ENCODE measurements around the gene TBC1D1.

TBC1D1 gene

DNA sequence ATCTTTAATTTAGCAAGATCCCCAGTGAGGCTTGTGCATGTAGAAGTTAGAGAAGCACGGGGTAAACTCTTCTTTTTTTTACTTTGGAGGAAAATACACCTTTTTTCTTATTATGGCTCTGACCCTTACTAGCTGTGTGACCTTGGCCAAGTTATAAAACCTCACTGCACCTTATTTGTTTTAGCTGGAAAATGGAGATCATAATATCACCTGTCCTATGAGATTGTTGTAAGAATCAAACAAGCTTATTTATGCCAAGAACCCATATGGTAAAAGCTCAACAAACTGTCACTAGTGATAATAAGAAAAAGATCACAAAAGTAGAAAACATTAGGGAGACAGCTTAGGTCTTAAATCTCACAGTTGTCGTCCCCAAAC, 196.0 kb downstream of the TBC1D1 start:
- H3K4me3 ChIP-seq (ENCODE audit: low read depth, low read length), result no peak overlapping the region
- no peak for DNase-seq (ENCODE audit: low read depth)
- TF ChIP-seq CTCF (IDR thresholded peaks at IDR 0.05; ENCODE audit: control insufficient read depth, extremely low read depth, insufficient read depth), result no peak

GRCh38 chr4:38088321-38088720, 197.4 kb downstream of the TBC1D1 start:
- no peak for DNase-seq (ENCODE audit: low read depth)
- TF ChIP-seq CTCF (IDR thresholded peaks at IDR 0.05; ENCODE audit: control insufficient read depth, extremely low read depth, insufficient read depth), result no peak
- no peak overlapping the region for H3K4me3 ChIP-seq (ENCODE audit: low read depth, low read length)

- H3K4me3 ChIP-seq (ENCODE audit: low read depth, low read length), result no peak overlapping the region
- no peak for DNase-seq (ENCODE audit: low read depth)
- TF ChIP-seq CTCF (IDR thresholded peaks at IDR 0.05; ENCODE audit: control insufficient read depth, extremely low read depth, insufficient read depth), result no peak
These were observed 199.1 kb downstream of the TBC1D1 start for GRCh38 chr4:38089961-38090360.

DNA sequence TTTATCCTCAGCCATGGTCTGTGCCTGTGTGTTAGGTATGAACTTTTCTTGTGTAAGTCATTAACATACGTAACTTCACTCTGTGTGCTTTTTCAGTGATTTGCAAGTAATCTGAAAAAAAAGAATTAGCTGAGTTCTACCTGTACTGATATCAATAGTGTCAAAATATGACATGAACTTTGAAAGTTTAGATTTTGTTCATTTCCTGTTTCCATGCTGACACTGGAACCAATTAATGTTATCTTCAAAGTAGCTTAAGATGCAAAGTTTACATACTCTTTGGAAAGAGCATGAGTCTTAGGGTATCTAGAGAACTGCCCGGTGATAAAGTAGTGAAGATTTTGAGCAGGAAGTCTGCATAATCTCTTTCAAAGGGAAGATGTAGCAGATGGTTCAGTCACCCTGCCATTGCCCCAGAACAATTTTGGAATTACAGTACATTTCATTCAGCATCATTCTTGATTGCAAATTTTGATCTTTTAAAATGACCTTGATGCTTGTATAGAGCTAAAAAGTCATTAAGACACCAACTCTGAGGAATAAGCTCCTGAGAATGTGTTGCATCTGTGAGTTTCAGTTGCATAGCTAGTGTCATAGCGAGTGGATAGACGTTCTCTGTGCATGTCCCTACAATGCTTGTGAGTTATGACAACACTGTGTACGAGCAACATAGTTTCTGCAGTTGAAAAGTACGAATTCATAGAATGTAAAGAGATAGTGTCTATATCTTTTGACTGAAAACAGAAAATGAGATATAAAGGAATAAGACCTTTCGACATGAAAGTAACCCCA, 199.8 kb downstream of the TBC1D1 start:
- no peak for DNase-seq (ENCODE audit: low read depth)
- TF ChIP-seq CTCF (IDR thresholded peaks at IDR 0.05; ENCODE audit: control insufficient read depth, extremely low read depth, insufficient read depth), result no peak
- H3K4me3 ChIP-seq (ENCODE audit: low read depth, low read length), result no peak overlapping the region

- no peak overlapping the region for H3K4me3 ChIP-seq (ENCODE audit: low read depth, low read length)
- peak; percentile 95 for DNase-seq (ENCODE audit: low read depth)
- TF ChIP-seq CTCF (IDR thresholded peaks at IDR 0.05; ENCODE audit: control insufficient read depth, extremely low read depth, insufficient read depth), result no peak
These were observed 200.8 kb downstream of the TBC1D1 start for GRCh38 chr4:38091636-38092035.

- no peak for DNase-seq (ENCODE audit: low read depth)
- H3K4me3 ChIP-seq (ENCODE audit: low read depth, low read length), result no peak overlapping the region
- TF ChIP-seq CTCF (IDR thresholded peaks at IDR 0.05; ENCODE audit: control insufficient read depth, extremely low read depth, insufficient read depth), result no peak
These were observed 201.8 kb downstream of the TBC1D1 start for GRCh38 chr4:38092701-38093100.

DNA sequence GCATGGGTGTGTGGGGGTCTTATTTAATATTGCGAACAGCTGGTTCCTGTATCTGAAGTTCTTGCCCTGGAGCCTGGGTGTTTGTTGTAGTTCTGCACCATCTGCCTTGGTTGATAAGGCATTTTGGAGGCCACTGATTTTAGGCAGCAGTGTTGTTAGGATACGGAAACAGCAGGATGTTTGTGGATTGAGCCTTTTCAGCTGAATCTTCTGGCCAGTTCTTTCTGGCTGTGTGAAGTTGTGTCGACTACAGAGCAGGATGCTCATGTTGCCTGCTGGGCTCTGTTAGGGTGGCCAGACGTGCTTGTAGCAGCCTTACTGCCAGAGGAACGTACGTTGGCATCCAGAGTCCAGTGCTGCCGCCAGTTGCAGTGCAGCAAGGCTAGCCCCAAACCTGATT, 203.5 kb downstream of the TBC1D1 start:
- no peak for DNase-seq (ENCODE audit: low read depth)
- TF ChIP-seq CTCF (IDR thresholded peaks at IDR 0.05; ENCODE audit: control insufficient read depth, extremely low read depth, insufficient read depth), result no peak
- no peak overlapping the region for H3K4me3 ChIP-seq (ENCODE audit: low read depth, low read length)
